Measurements from ENCODE around the gene DCDC1. TPM values are rescaled to one million over a fixed set of nuclear protein-coding genes. Genes with fewer than 3 reads are reported as not detected.

The DCDC1 gene
- total RNA-seq, 2 donors from 2014 or later = 2.9 to 3.2 TPM

DNA sequence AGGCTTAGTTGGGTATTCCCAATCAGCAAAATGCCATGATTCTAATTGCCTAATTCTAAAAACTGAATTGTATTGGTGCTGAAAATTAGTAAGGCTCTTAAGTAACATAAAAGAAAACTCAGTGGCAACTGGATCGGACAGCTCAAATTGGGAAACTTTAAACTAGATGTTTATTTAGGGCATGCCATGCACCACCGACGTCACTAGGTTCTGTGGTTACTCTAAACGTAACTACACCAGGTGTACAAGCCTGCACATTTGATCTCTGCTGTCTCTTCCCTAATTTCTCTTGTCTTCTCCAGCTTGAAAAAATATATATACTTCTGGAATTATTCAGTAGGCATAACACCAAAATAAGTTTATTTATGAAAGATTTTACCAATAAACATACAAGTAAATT lies 378.2 kb downstream of the DCDC1 start:
- Mint-ChIP-seq H3K36me3 (ENCODE audit: low read depth) (no peaks in the 10 kb centered on the region), H3K4me3 (no peak overlapping the region), H3K27me3 (ENCODE audit: insufficient read depth) (no peaks in the 10 kb centered on the region), H3K9me3 (no peaks in the 10 kb centered on the region), H3K4me1 (peaks cover 15% of the 10 kb centered on the region), H3K27ac (no peak overlapping the region)
- Histone ChIP-seq H3K9me3 (ENCODE audit: control insufficient read depth, low read length) (no peaks in the 10 kb centered on the region), H3K4me1 (ENCODE audit: control insufficient read depth, insufficient read depth, low read length) (peaks cover 2% of the 10 kb centered on the region), H3K4me3 (ENCODE audit: low read length) (no peak overlapping the region), H3K27me3 (ENCODE audit: control insufficient read depth, insufficient read depth, low read length, poor library complexity, severe bottlenecking) (no peaks in the 10 kb centered on the region), H3K9ac (ENCODE audit: extremely low read depth, low read length, poor library complexity, severe bottlenecking) (no peak overlapping the region), H3K27ac (ENCODE audit: low read depth, low read length) (no peak overlapping the region), H3K36me3 (ENCODE audit: control insufficient read depth, insufficient read depth, low read length) (no peaks in the 10 kb centered on the region)
- TF ChIP-seq, protein P1, sequence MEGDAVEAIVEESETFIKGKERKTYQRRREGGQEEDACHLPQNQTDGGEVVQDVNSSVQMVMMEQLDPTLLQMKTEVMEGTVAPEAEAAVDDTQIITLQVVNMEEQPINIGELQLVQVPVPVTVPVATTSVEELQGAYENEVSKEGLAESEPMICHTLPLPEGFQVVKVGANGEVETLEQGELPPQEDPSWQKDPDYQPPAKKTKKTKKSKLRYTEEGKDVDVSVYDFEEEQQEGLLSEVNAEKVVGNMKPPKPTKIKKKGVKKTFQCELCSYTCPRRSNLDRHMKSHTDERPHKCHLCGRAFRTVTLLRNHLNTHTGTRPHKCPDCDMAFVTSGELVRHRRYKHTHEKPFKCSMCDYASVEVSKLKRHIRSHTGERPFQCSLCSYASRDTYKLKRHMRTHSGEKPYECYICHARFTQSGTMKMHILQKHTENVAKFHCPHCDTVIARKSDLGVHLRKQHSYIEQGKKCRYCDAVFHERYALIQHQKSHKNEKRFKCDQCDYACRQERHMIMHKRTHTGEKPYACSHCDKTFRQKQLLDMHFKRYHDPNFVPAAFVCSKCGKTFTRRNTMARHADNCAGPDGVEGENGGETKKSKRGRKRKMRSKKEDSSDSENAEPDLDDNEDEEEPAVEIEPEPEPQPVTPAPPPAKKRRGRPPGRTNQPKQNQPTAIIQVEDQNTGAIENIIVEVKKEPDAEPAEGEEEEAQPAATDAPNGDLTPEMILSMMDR (conservative IDR thresholded peaks at IDR 0.05) = no peak
- no peak for DNase-seq
- WGBS, 2 experiments (ENCODE audit: insufficient coverage in 1 of 2, insufficient read length in 1 of 2) = 91 to 94% methylated on average over 3 to 4 of the region's 4 CpGs

DNA sequence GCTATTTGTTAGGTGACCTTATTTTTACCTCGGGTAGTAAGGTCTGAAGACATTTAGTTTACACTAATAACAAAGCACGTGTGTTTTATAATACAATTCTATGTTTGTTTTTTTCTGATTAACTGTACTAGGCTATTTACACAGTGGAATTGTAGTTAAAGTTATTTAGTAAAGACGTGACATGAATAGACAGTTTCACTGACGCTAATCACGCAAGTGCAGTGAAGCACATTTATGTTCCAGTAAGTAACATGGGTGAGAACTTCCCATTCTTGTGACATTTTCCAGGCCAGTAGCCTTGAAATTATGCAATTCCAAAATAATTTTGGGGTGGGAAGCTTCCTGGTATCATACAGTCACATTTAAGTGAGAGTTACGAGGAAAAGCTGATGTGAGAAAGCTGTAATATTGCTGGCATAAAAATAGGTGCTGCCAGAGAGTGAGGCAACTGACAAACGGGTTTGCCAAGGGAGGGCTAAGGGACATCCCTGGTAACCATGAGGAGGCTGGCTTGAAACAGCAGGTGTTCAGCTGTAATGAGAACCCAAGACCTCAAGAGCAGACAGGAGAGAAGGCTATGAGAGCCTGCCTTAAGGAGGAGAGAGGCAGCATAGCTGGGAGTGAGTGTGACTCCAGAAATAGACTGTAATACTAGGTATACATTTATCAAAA lies 378.8 kb downstream of the DCDC1 start:
- H3K4me1 ChIP-seq (ENCODE audit: control insufficient read depth, insufficient read depth, low read length) = peaks cover 2% of the 10 kb centered on the region
- TF ChIP-seq, protein P1 (conservative IDR thresholded peaks at IDR 0.05) = no peak
- no peaks in the 10 kb centered on the region for H3K27me3 ChIP-seq (ENCODE audit: control insufficient read depth, insufficient read depth, low read length, poor library complexity, severe bottlenecking)
- Mint-ChIP-seq H3K36me3 (ENCODE audit: low read depth) (no peaks in the 10 kb centered on the region), H3K4me3 (no peak overlapping the region), H3K9me3 (peaks cover 3% of the 10 kb centered on the region), H3K27me3 (ENCODE audit: insufficient read depth) (no peaks in the 10 kb centered on the region), H3K27ac (no peak overlapping the region), H3K4me1 (peaks cover 15% of the 10 kb centered on the region)
- no peaks in the 10 kb centered on the region for H3K9me3 ChIP-seq (ENCODE audit: control insufficient read depth, low read length)
- H3K27ac ChIP-seq (ENCODE audit: low read depth, low read length) = no peak overlapping the region
- no peak for DNase-seq
- WGBS, 2 experiments (ENCODE audit: insufficient coverage in 1 of 2, insufficient read length in 1 of 2) = 90 to 94% methylated on average over 5 to 7 of the region's 7 CpGs
- no peak overlapping the region for H3K9ac ChIP-seq (ENCODE audit: extremely low read depth, low read length, poor library complexity, severe bottlenecking)
- no peaks in the 10 kb centered on the region for H3K36me3 ChIP-seq (ENCODE audit: control insufficient read depth, insufficient read depth, low read length)
- H3K4me3 ChIP-seq (ENCODE audit: low read length) = no peak overlapping the region

DNA sequence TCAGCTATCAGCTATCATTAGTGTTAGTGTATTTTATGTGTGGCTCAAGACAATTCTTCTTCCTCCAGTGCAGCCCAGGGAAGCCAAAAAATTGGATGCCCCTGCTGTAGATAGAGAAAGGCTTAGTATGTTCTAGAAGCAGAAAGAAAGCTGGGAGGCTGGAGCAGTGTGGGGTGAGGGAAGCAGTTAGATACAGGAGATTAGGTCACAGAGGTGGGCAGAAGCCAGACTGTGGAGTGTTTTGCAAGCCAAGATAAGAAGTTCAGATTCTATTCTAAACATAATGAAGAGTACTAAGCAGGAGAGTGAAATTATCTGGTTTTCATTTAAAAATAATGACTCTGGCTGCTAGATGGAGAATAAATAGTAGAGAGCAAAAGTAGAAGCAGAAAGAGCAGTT lies 381.7 kb downstream of the DCDC1 start:
- no peaks in the 10 kb centered on the region for H3K27me3 Mint-ChIP-seq (ENCODE audit: insufficient read depth)
- Histone ChIP-seq H3K9ac (ENCODE audit: extremely low read depth, low read length, poor library complexity, severe bottlenecking) (no peak overlapping the region), H3K9me3 (ENCODE audit: control insufficient read depth, low read length) (no peaks in the 10 kb centered on the region), H3K4me1 (ENCODE audit: control insufficient read depth, insufficient read depth, low read length) (peaks cover 2% of the 10 kb centered on the region), H3K27me3 (ENCODE audit: control insufficient read depth, insufficient read depth, low read length, poor library complexity, severe bottlenecking) (no peaks in the 10 kb centered on the region), H3K4me3 (ENCODE audit: low read length) (no peak overlapping the region), H3K36me3 (ENCODE audit: control insufficient read depth, insufficient read depth, low read length) (no peaks in the 10 kb centered on the region), H3K27ac (ENCODE audit: low read depth, low read length) (no peak overlapping the region)
- H3K36me3 Mint-ChIP-seq (ENCODE audit: low read depth) = no peaks in the 10 kb centered on the region
- peaks cover 3% of the 10 kb centered on the region for H3K9me3 Mint-ChIP-seq
- H3K4me1 Mint-ChIP-seq = peaks cover 17% of the 10 kb centered on the region
- no peak overlapping the region for H3K4me3 Mint-ChIP-seq
- H3K27ac Mint-ChIP-seq = no peak overlapping the region
- DNase-seq = no peak
- TF ChIP-seq, protein P1 (conservative IDR thresholded peaks at IDR 0.05) = no peak

Measured in endodermal cell (in vitro differentiated cells).